HG02642 (cell line): ENCODE data around the gene TMEM119.
"Not testable (repeated sequence)": the region's sequence is repeated elsewhere in the genome, so short reads cannot be mapped to it uniquely, and the experiment has no call there.

Experiments
- ATAC-seq: cut with Tn5 transposase; IDR thresholded peaks from one replicate; pipeline ENCODE4 v1.9.1; 2021; ENCODE audit warnings: mild to moderate bottlenecking; ENCODE audit not compliant: unreplicated experiment, poor library complexity

TMEM119 gene

DNA sequence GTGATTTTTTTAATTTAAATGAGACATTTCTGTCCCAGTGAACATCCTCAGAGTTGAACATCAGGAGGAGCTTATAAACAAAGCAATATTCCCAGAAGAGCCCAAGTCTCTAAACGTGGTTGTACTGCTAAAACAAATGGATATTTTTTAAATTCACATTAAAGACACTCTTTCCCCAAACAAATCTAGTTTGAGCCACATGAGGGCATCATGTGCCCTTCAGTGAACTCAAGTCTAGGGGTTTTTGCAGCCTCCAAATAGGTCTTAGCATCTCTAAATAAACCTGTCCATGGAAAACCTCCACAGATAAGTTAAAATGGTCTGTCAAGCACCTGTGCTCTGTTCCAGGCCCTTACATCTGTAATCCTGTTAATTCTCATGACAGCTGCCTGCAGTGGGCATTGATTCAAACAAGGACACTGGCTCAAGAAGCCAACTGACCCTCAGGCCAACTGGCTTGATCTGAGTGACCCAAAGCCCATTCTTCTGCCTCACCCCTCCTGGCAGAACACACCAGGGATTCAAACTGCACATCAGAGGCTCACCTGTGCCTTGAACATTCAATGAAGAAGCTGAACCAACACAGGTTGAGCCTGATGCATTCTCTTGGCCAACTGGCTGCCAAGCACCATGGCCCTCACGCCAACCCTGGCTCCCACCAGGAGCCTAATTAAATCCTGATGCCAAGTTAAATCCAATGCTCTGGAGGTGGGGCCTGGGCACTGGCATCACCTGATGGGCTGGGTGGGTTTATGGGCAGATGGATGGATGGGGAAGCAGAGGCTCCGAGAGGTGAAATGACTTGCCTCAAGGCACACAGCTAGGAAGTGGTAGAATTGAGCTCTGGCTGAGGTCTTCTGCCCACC is 26.9 kb downstream of the TMEM119 start:
- no peak for ATAC-seq

DNA sequence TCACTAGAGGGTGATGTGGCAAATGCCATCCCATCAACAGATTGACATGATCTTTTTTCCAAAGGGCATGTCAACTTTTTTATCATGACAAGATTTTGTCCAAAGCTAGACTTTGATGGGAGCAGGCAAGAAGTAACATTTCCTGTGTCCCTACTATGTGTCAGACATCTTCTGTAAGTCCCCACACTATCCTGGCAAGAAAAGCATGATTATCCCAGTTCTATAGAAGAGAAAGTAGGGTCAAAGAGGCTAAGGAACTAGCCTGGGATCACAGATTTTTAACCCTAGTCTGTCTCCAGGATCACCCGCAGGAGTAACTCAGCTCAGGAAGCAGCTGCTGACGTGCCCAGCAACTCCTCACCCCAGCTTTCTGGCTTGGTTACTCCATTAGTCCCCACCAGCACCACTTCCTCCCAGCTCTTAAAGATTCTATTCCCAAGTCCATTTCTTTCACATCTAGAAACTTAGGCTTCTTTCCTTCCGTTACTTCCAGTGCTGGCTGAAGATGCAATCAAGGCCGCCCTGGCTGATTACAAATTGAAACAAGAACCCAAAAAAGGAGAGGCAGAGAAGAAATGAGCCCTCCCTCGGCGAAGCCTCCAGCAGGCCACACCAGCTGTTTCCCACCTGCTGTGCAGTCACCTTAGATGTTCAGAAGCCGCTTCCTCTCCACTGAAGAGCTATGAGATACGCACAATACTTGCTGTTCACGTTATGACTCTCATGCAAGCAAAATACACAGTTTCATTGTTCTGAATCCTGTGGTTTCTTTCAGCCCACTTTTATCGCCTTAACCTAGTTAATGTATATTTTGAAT is 29.3 kb downstream of the TMEM119 start:
- ATAC-seq, result peak; percentile 69

DNA sequence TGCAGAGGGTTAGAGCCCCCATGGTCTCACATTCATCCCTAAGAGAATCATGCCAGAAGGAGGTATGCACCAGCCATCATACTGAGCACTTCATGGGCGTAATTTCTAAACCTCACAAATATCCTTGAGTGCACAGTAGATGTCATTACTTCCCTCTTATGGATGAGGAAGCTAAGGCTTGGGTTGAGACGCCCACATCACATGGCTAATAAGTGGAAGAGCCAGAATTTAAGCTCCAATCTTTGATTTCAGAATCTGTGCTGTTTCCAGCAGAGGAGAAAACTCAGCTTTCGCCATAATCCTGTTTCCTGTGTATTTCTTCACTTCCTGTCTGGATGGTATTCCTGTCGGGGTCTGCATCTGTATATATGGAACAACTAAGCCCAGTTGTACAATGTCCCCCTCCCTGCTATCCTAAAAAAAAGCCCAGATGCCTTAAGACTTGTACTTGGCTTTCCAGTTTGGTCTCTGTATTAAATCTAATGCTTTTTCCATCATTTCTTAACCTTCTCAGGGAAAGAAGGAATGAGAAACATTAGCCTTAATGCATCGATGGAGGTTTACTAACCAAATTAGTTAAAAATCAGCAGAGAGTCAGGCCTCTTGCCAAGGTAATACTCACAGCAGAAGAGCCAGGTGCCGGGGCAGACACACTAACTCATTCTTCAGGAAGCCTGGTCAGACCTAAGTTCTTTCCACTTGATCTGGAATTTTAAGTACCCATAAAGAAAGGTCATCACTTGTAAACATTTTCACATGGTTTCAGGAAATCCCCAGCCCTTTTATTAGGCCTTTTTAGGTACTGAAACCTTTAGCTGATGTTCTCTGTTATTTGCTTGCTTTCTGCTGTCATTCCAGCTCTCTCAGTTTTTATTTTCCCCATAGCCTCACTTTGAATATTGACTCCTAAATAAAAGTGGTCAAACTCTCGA is 30.2 kb downstream of the TMEM119 start:
- no peak for ATAC-seq

DNA sequence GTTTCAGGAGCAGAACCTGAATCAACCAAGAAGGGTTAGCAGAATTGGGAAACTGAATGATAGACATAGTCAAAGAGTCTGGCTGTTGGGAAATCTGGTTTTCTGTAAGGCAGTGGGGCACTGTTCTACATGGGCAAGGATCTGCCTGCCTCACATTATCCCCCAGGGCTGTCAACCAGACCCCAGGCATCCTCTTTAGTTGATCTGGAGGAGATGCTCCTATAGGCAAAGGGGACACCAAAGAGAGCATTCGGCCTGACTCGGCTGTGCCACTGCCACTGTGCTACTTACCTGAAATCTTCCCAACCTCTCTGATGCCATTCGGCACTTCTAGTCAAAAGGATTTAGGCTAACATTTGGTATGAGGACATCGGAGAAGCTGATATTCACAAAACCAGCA is 31.4 kb downstream of the TMEM119 start:
- ATAC-seq, result no peak

DNA sequence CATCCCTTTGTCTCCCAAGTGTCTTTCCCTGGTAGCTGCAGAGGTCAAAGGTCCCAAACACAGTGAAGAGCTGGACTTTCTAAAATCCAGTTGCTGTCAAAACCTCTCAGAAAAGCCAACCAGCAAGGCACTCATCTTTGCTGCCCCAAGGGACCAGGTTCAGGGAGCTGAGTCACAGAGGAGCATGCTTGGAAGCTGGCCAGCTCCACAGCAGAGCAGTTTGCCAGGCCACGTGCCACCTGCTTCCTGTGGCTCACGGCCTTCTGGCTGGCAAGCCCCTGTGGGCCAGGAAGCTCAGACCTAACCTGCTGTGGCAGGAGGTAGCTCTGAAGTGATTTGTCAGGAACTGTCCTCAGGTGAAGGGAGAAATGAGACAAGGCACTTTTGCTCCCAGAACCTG is 31.9 kb downstream of the TMEM119 start:
- no peak for ATAC-seq

- ATAC-seq, result no peak
Observed at GRCh38 chr12:108565146-108565545, 32.7 kb downstream of the TMEM119 start.

DNA sequence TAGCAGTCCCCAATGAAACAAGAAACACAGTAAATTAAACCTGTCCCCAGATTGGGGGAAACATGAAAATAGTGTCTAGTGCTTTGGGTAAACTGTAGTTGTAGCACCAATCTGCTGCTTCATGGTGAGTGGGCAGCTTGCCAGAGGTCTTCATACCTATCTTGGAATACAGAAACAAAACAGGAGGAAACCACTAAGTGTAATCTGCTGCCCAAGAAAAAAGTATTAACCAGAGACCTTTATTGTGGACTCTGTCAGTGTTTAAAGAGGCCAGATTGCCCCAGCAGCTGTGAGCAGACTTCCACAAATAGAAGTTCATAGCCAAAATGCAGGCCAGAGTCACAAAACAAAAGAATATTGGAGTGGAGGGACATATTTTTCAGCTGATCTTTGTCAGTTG is 33.2 kb downstream of the TMEM119 start:
- ATAC-seq, result no peak

DNA sequence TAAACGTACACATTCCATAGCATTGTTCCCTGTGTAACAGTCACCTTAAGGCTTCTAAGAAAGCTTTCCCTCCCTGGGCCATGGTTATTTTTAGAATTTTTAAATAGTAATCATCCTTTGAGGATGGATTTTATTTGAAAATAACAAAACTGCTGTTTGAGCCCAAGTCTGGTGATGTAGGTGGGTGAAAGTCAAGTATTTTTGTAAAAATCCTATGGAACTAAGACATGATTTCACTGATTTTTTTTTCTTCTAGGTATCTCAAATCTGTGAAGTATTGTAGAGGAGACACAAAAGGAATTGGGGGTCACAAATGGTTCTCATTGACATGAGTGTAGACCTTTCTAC is 34.1 kb downstream of the TMEM119 start:
- no peak for ATAC-seq

GRCh38 chr12:108563136-108563803 is 34.6 kb downstream of the TMEM119 start:
- peak; percentile 38 for ATAC-seq

GRCh38 chr12:108562348-108563135 is 35.3 kb downstream of the TMEM119 start, which contains the start of gene ISCU:
Gene ISCU, plus strand, starts transcription at chr12:108562596. Its CDS starts 27 bp downstream, at chr12:108562623.
- peak; percentile 68 for ATAC-seq

- ATAC-seq, result peak; percentile 0
Observed at GRCh38 chr12:108561852-108562347, 36.0 kb downstream of the TMEM119 start.

DNA sequence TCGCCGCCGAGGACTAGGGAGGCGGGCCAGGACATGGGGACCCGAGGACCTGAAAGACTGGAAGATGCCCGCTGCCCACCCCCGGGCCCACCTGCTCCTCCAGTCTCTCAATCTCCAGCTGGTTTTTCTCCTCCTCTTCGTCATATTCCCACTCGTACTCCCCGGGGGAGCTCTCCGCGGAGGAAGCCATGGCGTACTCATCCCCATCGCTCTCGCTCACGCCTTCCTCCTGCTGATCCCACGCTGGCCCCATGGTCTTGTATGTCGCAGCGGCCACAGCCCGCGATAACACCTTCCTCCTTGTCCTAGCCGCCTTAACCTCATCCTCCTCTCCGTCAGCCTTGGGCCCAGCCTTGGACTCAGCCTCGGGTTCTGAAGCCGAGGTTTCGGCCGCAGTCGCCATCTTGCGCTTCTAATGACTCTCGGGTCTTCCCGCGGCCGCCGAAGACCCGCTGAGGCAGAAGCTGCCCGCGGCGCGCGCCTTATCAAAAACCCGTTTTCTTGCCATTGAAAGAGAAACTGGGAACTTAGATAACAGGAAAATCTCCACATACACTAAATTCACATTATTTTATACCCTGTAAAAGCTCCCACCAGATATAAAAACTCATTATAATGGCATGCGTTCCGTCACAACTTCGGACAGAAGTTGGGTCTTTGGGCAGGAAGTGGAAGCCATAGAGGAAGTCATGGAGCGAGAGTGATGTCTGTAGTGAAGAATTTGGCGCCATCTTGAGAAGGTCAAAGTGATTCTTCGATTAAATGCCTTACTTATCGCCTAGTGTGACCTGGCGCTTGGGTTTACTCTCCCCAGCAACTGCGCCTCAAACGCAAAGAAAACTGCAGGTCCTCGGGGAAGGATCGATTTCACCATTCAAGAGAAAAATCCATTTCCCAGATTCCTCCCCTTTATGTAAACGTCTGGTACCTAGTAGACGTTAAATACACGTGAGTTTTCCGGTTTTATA is 36.8 kb downstream of the TMEM119 start, which contains the start of gene SART3:
Gene SART3, minus strand, starts transcription at position 422 of the 968 bp plus-strand sequence. Its CDS starts 19 bp downstream, at position 403.
- ATAC-seq, result peak; percentile 43

DNA sequence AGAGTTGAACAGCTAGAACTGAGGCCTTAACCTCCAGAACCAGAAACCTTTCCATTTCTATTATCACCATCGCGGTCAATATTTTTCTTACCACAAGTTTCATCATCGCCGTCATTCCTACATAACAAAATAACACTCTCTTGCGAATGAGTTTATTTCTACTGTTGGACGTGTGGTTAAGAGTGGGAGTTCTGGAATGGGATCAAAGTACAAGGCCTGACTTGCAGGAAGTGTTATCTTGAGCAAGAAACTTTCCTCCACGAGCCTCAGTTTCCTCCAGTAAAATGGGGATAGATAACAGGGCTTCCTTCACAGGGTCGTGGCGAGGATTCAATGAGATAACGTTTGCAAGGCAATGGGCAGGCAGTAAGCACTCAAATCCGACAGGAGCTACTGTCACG is 37.6 kb downstream of the TMEM119 start:
- no peak for ATAC-seq

- no peak for ATAC-seq
Observed at GRCh38 chr12:108559748-108560147, 38.1 kb downstream of the TMEM119 start.

- no peak for ATAC-seq
Observed at GRCh38 chr12:108559007-108559655, 38.8 kb downstream of the TMEM119 start.

DNA sequence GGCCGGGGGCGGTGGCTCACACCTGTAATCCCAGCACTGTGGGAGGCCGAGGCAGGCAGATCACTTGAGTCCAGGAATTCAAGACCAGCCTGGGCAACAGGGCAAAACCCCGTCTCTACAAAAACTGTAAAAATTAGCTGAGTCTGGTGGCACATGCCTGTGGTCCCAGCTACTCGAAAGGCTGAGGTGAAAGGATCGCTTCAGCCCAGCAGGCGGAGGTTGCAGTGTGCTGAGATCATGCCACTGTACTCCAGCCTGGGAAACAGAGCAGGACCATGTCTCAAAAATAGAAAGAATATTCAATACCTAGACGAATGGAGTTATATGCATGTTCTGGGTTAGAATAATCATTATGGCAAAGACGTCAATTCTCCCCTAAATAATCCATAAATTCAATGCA is 42.5 kb downstream of the TMEM119 start:
- ATAC-seq, result not testable (repeated sequence)

GRCh38 chr12:108553799-108554198 is 44.1 kb downstream of the TMEM119 start:
- ATAC-seq, result no peak
